SW480 (cell line): Measurements from ENCODE around the gene ARHGEF4.

Source experiments
- DNase-seq: peaks from one replicate; pipeline ENCODE4 v3.0.0-alpha.2; 2016; ENCODE audit warnings: low spot score

Gene ARHGEF4

DNA sequence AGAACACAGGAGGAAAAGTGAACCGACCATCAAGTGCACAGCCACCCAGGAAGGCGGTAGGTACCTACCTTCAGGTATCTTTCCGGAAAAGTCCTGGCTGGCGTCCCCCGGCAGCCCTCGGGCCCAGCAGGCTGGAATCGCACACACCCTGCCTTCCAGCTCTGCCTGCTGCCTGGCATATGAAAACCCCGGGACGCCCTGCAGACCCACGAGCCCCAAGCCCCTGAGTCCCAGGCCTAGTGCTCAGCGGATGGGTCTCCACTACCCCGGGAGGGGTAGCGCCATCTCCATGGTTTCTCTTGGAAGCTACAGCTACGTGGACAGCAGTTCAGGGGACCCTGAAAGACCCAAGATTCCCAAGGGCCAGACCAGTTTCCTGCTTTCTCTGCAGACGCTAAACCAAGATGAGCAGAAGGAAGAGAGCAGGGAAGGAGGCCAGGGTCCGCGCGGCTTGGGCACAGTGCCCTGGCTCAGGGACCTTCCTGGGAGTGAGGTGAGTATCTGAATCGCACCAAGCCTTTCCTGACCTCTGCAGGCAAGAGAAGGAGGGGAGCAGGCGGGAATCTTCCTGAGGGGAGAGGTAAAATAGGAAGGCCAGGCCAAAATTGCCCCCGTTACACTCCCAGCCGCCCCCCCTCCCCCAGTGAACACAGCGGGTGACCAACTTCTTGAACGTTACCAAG lies 80.4 kb downstream of the ARHGEF4 start:
- no peak for DNase-seq

DNA sequence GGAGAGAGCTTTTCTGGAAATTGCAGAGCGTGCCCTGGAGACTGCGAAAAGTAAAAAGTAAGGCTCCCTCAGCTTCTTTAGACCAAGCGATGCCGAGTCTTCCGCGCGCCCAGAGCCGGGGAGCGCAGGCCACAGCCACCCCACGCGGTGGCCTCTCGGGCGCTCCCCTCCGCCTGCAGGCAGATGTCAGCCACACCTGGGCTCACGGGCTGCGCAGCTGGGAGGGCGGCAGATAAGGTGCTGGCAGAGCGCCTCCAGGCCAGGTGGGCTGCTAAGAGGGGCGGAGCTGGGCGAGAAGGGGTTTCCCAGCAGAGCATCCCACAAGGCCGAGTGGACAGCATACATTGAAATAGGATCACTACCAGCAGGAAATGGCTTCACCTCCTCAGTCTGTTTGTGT lies 81.7 kb downstream of the ARHGEF4 start:
- no peak for DNase-seq

DNA sequence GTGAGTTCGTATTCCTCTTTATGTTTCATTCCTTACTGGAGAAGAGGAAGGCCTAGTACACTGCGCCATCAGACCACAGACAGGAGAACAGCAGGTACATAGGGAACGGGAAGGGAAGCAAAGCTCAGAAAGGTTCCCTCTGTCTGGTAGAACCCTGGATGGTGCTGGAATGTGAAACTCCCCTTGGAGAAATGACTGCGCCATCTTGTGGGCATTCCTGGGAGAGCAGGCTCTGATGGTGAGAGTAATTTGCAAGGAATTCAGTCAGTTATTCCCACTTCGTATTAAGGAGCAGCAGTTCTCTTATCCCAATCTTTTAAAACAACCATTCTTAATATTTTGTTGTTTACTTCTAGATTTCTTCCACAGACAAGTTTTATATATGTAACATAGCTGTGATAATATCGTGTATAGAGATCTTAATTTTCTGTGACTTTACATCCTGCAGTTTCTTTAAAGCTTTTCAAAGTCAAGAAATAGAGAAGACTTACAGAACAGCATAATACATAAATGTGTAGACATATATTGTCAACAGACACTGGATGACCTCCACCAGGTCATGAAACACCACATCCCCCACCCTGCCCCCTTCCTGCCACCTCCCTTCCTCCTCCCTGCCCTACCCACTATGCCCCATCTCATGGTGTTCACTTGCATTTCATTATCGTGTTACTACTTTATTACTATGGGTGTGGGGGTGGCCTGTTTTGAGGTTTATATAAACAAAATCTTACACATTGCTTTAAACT lies 83.9 kb downstream of the ARHGEF4 start:
- peak; percentile 62 for DNase-seq

DNA sequence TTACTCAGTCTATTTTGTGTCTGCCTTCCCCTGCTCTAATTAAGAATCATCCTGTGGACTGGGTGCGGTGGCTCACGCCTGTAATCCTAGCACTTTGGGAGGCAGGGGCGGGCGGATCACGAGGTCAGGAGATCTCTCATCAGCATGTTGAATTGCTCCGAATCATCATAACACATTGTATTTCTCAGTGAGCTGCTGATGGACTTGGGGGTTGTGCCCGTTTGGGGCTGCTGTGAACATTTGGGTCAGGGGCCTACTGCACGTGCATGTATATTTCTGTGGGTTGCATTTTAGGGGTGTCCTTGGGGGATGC lies 84.4 kb downstream of the ARHGEF4 start:
- no peak for DNase-seq

DNA sequence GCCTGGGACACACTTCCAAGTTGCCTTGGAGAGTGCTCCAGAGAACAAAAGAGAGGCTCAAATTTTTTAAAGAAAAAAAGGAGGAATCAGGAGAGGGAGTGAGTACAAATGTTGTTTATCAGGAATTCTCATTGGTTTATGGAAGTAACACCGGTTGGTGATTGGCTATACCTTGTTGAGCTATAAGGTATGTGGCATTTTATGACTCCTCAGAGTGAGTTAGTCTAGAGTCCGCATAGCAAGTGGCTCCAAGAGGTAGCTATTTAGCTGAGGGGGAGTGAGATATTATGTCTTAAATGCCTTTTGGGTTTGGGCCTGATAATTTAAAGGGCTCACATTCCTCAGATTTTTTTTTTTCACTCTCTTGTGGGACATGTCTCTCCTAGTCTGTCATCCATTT lies 85.7 kb downstream of the ARHGEF4 start:
- DNase-seq: no peak

DNA sequence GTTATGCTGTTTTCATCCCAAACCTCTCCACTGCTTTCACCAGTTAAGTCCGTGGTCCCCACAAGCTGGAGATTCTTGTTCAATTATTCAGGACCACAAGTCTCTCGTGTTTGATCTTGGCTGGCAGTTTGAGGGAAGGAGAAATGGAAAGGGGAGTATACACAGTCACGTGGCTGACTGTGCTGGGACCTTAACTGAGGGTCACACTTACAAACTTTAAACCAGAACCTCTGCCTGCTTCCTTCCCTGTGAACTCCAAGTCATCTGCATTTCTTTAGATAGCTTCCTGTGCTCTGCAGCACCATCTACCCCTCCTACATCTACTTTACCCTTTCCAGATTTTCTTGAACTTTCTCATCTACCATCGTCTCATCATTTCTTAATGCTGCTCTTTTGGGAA lies 91.7 kb downstream of the ARHGEF4 start:
- DNase-seq: no peak

DNA sequence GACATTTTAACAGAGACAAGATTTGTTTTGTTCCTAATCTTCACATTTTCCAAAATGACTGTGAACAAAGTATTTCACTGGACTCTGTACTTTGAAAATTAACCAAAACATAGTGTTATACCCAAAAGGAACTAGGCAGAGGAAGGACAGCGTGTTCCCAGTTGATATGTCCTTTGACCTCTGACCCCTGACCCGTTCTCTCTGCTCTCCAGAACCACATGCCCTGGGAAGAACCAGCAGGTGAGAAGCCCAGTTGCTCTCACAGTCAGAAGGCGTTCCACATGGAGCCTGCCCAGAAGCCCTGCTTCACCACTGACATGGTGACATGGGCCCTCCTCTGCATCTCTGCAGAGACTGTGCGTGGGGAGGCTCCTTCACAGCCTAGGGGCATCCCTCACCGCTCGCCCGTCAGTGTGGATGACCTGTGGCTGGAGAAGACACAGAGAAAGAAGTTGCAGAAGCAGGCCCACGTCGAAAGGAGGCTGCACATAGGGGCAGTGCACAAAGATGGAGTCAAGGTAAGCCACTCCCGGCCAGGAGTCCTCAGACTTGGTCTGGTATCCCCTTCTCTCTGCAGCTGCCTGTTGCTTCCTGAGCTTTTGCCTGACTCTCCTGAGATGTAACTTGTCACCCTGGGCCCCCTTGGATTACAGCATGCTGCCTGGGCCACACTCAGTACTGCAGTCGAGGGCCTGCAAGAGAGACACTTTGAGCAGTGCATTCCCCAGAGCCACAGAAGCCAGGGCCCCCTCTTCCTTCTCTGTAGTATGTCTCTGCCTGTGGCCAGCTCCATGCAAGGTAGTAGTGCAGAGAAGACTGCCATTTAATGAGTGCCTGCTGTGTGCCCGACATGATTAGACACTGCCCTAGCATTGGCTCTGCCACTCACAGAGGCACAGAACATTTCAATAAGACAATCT lies 94.3 kb downstream of the ARHGEF4 start:
- DNase-seq: no peak

DNA sequence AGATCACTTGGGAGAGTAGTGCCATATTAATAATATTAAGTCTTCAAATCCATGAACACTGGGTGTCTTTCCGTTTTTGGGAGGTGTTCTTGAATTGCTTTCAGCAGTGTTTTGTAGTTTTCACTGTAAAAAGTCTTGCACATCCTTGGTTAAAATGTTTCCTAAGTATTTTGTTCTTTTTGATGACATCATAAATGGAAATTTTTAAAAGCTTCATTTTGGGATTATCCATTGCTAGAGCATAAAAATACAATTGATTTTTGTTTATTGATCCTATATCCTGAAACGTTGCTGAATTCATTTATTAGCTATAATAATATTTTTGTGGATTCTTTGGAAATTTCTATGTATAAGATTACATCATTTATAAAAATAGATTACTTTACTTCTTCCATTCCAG lies 96.8 kb downstream of the ARHGEF4 start:
- no peak for DNase-seq

DNA sequence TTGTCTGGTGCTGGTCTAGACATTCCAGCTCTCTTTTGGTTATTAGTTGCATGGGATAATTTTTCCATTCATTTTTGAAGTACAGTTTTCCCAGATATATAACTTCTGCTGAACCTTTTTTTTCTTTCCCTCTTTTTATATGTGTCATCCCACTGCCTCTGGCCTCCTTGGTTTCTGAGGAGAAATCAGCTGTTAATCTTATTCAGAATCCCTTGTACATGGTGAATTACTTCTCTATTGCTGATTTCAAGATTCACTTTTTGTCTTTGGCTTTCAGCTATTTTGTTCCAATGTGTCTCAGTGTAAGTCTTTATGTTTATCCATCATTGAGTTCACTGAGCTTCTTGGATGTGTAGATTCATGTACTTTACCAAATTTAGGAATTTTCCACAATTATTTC lies 99.7 kb downstream of the ARHGEF4 start:
- DNase-seq: peak; percentile 10

DNA sequence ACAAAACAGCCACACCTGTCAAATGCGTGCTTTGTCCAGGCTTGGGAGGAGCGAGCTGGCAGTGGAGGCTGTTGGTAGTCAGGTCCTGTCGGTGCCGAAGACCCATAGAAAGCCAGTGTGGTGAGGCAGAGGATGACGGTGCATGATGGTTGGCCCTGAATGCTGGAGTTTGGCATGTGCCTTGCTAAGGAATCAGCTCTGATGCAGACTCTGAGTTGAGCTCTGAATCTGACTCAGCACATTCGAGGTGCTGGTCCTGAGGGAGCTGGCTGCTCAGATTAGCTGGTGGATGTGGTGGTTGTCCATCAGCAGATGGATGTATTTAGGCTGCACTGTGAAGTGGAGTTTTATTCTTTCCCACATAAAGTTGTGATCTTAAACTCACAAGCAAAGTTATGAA lies 111.3 kb downstream of the ARHGEF4 start:
- DNase-seq: no peak

DNA sequence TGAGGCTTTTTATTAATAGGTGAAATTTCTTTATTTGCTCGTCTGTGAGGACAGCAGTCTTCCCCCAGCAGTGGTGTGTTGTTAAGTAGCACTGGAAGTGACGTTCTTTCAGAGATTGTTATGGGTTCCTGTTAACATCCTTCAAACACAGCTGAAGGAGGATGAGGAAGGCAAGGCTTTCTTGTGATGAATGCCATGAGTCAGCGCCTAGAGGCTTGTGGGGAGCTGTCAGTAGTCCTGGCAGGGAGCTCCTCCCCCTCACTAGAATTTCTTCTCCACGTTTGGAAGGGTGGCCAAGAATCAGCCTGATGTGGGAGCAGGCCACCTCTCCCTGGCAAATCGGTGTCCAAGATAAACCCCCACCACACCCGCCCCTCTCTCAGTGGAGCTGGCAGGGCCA lies 113.2 kb downstream of the ARHGEF4 start:
- DNase-seq: no peak

DNA sequence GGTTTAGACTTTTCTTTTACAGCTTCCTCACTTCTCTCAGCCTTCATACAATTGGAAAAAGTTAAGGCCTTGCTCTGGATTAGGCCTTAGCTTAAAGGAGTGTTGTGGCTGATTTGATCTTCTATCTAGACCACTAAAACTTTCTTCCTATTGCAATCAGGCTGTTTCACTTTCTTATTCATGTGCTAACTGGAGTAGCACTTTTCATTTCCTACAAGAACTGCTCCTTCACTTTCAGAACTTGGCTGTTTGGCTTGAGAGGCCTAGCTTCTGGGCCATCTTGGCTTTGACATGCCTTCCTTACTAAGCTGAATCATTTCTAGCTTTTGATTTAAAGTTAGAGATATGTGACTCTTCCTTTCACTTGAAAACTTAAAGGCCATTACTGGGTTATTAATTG lies 114.3 kb downstream of the ARHGEF4 start:
- DNase-seq: no peak

DNA sequence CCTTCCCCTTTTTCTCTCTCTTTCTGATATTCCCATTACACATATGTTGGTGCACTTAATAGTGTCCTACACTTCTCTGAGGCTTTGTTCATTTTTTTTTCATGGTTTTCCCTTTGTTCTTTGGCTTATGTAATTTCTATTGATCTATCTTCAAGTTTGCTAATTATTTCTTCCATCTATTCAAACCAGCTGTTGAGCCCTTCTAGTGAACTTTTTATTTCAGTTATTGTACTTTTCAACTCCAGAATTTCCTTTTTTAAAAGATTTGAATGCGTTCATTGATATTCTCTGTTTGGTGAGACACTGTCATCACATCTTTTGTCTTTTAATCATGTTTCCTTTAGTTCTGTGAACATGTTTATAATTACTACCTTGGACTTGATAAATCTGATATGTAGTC lies 118.2 kb downstream of the ARHGEF4 start:
- DNase-seq: no peak

DNA sequence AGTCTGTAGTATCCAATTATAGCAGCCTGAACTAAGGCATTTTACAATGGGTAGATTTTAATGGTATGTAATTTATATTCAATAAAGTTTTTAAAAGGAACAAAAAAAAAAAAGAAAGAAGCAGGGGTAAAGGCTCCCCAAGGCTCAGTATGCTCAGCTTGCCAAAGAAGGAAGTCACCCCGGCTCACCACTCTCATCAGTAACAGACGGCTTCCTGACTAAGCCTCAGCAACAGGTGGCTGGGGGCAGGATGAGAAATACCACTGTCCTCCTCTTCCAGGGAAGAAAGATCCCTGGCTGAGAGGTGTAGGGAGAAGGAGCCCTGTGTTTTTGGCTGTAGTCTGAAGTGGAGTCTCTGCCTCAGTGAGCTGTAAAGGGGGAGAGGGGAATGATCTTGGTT lies 121.2 kb downstream of the ARHGEF4 start:
- DNase-seq: no peak

DNA sequence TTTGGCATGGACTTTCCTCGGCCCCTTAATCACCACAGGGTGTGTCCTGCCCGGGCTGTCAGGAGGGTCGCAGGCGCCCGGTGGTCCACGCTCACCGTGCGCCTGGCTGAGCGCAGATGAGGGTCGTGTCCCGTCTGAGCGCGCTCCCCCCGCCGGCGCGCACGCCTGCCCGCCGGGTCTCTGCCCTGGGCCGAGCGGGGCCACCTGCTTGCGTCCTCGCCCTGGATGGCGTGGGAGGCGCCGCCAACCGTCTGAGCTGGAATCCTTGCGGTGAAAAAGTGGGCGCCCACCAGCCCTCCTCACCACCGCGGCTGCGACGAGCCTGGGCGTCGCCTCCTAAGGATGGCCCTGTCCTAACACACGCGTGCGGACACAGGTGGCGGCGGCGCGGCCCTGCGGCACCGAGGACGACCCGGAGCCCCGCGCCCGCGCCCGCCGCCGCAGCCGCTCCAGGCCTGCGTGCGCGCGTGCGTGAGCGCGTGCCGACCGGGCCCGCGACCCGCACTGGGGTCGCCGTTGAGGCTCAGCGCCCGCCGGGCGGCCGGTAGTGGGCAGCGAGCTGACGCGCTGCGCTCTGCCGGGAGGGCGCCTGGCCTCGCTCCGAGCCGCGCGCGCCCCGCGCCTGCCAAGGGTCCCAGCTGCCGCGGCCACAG lies 126.6 kb downstream of the ARHGEF4 start:
- no peak for DNase-seq

DNA sequence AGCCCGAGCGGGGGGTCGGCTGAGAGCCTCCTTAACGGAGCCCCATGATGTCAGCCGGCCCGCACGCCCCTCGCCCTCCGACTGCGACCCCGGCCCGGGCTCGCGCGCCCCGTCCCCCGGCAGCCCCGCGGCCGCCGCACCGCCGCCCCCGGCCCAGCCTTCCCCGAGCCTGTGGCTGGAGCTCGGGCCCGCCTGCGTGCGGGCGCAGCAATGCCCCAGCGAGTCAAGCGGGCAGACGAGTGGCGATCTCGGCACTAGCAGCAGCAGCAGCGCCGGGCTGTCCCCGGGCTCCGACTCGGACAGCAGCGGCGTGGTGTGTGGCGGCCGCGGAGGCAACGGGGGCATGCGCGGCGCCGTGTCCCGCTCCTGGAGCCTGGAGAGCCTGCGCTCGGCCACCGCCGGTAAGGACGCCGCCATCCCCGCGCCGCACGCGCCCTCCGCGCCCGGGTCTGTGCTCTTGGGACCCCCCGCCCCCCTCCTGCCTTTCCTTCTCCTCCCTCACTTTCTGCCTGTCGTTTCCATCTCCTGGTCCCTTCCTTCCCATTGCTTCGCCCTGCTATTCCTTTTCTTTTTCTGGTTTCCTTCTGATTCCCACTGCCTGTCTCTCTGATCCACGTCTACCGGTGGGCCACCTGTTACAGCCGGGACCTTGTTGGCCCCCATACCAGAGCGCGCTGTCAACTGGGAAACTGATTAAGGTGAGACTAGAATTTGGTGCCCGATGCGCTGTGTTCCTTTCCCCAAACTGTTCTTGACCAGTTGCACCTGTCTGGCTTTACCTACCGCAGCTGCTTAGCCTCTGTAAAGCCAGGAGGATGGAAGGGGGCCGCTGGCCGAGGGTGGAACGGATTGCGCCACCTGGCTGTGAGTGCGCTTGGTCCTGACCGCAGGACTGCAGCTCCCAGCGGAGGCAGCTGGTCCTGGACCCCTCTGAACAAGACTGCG lies 127.4 kb downstream of the ARHGEF4 start:
- DNase-seq: no peak

DNA sequence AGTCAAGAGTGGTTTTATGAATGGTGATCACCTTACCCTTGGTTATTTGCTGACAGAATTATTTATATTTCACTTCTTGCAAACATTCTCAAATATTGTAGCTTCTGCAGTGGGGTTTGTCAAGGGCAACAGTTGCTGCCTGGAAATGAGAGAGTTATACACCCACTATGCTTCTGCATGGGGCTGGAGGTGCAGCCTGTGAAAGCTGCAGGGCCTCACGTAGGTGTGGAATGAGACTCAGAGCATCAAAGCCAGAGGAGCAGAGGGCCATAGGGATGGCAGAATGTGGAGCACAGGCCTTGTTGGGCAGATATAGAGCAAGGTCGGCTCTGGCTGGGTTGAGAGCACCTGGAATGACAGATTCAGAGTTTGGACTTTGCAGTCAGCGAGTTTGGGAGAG lies 128.2 kb downstream of the ARHGEF4 start:
- DNase-seq: no peak

DNA sequence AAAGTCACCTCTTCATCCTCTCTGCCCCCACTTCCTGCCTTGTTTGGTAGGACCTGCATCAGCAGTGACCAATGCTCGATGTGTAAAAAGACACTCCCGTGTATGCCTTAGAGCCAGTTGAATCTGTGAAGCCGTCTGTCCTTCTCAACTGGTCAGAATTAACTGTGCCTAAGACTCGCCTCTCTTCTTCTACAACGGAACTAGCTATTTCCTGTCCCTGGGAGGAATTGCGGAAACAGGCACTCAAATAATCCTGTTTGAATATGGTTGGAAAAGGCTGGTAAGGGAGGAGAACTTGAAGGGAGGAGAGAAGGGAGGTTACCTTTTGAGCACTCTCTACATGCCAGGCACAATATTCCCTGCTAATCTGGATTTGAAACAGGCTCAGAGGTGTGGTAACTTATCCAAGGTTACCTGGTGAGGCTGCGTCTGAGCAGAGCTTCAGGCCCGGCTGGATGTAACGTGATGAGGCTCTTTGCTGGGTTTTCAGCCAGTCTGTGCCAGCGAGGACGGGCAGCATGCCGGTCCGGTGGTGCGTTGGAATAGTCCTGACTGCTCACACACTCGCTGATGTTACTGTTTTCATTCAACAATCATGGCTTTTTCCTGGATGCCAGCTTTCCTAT lies 129.5 kb downstream of the ARHGEF4 start:
- no peak for DNase-seq

DNA sequence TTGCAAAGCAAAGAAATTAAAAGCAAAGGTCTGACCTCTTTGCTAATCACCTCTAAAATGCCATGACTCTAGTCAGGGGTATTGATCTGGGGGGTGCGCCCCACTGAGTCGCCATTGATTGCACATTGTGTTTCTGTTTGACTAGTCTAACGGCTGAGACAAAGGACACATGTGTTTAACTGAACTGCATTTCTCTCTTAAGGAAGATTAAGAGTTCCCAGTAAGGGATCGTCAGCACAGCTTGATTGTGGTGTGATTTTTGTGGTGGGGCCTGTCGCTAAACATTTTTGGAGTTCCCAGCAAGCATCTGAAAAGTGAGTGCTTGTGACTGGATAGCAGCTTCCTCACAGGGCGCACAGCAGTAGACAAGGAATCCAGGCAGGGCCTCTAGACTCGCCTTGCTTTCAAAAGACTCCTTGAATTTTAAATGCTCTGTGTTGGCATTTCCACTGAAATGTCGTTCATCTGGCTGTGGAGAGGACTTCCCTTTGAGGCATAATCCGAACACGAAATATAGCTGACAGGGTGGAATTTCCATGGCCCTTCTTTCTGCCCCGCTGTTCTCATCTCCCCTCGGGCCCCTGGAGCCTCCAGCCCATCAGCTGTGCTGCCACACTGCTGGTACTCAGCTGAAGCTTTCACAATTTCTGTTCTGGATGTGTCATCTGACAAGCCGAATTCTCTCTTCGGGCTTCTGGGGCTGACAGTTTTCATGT lies 130.2 kb downstream of the ARHGEF4 start:
- no peak for DNase-seq

DNA sequence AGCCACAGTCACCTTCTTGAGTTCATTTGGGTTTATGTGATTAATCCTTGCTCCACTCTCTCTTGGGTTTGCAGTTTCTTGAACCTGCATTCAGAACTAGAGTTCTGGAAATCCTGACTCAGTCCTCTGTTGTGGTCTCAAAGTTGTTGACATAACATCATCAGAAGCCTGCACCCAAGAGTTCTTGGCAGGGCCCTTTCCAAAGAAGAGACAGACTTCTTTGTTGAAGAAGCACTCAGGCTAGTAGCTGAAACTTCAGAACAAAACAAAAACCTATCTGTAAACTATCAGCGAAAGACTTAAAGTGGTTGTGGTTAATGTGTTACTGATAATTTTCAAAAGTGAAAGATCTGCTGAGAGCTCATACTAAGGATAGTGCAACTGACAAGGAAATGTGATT lies 135.7 kb downstream of the ARHGEF4 start:
- DNase-seq: peak; percentile 9
